HG03457 (cell line): ENCODE data around the gene PITPNM2.

Experiments
- ATAC-seq: cut with Tn5 transposase; IDR thresholded peaks from one replicate; pipeline ENCODE4 v1.9.1; 2021; ENCODE audit warnings: moderate number of reproducible peaks; ENCODE audit not compliant: unreplicated experiment

PITPNM2 gene

DNA sequence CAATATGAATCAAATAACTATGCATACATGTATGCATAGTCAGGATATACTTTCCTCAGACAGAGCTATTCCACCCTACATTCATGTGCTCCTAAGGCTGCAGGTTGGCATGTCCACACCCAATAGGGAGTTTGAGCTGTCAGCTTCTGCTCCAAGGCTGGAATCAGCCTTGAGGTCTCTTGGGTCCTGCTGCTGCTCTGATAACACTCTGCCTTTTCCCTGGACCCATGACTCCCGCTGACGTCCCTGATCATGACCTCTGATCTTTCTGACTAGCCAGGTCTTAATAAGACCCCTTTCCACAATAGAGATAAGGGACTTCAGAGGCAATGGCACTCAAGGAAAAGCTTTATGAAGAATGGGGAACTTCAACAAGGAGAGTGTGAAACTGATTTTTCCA is 5.7 kb downstream of the PITPNM2 start:
- no peak for ATAC-seq

DNA sequence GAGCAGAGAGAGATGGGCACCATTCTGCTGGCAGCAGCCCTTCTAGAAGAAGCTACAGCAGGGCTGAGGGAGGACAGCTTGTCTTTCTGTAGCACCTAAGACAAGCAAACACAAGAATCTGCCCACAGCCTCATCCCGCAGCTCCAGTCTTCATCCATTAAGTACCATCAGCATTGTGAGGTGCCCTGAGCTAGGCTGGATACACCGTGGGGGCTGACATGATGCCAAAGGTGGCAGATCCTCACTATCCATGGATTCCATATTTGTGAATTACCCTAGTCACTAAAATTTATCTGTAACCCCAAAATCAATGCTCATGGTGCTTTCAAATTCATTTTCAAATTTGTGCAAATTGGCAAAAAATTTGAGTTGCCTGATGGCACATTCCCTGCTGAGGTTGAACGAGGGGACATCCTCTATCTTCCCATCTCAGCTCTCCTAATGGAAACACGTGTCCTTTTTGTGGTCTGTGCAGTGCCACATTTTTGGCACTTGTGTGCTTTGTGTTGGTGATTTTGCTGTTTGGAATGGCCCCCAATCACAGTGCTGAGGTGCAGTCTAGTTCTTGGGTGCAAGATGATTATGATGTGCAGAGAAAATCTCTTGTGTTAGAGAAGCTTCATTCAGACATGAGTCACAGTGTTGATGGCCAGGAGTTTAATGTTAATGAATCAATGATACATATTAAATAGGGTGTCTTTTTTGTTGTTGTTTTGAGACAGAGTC is 7.0 kb downstream of the PITPNM2 start:
- no peak for ATAC-seq

DNA sequence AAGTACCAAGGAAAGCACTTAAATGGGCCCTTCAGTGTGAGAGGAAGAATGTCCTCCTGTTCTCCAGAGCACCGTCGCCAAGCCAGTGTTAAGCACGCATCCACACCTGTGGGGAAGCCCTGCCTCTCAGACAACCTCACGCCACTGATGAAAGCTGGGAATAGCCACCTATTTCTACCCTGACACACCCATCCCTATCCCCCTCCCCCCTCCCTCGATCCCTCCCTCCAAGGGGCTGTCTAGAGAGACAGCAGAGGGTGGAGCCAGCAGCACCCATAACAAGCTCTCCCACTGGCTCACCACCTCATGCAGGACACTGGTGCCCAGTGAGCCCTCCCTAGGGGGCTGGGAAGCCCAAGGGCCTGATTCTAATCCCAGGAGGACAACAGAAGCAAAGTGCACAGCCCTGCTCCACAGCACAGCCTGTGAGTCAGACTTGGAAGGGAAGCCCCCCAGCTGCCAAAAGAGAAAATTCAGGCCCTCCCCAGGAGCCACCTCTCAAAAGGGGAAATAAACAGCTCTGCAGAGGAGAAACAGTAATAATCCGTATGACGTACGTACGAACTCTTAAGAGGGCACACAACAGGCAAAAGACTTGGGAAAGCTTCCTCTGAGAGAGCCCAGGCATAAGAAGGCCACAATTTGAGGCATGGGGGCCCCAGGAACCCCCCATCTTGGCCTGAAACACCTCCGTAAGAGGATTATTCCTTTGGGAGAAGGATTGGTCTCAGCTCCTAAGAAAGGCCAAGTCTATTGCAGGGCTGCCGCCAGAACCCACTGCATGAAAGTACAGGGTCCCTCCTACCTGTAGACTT is 7.8 kb downstream of the PITPNM2 start:
- no peak for ATAC-seq

DNA sequence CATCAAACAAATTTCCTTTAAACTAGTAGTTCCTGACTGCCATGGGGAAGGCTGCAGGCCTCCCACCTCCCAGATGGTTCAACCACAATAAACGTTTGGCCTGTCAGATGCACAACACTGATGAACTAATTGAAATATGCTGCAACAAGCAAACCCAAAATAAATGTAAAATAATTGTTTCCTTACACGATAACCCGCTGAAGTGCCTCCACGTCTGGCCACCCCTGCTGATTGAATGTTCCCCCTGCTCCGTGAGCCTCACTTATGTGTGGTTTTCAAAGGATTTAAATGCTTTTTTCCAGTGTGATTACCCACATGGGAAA is 8.4 kb downstream of the PITPNM2 start:
- no peak for ATAC-seq

DNA sequence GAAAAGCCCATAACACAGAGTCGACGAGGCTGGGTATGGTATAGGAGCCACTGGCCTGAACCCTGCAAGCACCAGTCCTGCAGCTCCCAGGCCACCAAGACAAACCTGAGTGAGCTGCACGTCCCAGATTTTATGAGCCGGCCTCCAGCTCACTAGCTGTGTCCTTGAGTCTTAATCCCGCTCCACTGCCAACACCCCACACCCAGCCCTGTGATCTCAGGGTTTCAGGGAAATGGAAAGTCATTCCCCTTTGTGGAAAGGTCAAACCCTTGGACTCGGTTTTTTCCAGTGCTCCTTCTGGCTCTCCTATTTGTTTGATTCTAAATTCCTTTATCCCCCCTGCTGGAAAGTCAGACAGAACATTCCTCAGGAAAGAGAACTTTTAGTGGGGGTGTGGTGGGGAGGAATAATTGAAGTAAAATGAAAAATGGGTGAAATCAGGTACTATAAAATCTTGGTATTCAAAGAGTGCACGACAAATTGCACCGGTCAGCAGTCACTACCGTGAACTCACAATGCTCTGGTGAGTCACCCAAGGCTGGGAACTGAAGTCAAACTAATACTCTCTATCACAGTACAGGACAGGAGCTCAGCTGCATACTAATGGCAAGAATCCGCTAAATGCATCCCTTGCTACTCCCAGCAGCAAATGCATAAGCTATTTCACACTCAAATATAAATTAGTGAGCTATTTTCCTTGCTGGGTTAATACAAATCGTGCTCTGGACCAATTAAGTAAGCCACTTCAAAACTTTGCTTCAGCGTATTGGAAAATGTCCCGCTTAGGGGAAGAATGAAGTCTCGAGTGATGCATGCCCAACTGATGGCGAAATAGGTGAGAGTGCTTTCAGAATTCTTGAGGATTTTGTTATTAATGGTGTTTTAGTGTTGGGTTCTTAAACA is 9.0 kb downstream of the PITPNM2 start:
- ATAC-seq = no peak

DNA sequence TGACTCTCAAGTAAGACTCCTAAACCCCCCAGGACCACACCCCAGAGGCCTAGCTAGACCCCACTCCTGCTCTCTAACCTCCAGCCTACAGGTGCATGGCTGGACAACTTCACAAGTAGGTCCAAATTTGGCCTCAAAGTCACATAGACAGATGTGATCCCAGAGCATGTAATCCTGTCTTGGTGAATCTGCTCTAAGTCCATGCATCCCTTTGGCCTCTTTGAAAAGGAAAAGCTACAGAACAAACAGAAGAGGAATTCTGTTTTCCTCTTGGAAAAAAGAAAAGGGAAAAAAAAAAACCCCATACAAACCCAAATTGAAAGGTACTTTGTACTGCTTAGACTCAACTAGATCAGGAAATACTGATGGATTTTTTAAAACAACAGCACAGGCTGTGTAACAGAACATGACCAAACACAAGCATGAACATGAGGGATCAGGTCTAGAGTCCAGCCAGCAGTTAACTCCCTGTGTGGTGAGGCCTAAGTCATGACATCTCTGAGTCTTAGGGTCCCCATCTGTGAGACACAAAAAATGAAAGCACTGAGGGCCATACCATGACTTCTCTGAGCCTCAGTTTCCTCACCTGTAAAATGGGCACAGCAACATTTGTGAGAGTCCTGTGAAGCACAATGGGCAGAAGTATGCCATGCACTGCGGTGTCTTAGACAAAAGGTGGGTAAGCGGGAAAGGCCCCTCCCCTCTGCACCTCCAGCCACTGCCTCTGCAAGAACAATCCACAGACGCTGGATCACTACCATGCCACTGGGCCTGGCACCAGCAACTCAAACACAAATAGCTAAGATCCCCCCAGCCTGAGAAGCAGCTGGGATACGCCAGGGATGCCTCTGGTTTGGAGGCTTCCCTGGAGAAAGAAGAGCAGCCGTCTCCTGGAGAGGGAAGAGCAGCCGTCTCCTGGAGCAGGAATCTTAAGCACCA is 9.9 kb downstream of the PITPNM2 start:
- ATAC-seq = no peak

DNA sequence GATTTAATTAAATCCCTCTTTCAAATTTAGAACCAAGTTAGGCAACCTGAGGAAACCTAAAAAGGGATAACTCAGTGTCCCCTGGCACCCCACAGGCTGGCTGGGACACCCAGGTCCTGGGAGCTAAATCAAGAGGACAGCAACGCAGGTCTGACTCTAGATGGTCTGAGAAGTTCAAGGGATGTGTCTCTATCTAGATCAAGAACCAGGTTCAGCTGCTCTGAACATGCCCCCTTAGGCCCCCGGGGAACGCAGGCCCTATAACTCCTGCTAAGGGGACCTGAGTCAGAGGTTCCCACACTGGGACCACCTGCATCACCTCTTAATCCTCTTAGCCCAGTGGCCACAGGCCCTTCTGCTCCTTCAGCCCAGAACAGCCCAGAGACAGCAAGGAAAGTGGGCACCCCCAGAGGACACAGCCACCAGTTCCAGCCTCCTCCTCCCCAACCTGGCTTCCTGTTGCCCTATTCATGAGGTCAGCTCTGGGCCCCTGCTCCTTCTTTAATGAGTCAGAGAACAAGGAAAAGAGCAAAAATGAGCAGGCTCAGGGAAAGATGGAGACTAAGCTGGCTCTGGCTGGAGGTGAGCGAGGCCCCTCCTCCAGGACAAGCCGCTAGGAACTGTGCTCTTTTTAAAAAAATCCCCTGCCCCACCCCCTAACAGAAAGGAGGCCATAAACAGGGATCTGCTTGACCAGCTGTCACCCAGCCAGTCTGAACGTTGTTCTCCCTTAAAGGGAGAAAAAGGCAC is 10.8 kb downstream of the PITPNM2 start:
- no peak for ATAC-seq

DNA sequence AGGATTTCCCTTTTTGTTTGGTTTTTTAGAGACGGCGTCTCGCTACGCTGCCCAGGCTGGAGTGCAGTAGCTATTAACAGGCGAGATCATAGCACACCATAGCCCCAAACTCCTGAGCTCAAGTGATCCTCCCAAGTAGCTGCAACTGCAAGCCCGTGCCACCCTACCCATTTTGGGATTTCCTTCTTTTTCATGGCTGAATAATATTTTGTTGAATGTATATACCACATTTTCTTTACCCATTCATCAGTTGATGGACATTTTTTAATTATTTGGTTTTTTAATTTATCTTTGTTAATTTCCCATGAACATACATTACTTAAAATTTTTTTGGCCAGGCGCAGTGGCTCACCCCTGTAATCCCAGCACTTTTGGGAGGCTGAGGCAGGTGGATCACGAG is 15.2 kb downstream of the PITPNM2 start:
- no peak for ATAC-seq

DNA sequence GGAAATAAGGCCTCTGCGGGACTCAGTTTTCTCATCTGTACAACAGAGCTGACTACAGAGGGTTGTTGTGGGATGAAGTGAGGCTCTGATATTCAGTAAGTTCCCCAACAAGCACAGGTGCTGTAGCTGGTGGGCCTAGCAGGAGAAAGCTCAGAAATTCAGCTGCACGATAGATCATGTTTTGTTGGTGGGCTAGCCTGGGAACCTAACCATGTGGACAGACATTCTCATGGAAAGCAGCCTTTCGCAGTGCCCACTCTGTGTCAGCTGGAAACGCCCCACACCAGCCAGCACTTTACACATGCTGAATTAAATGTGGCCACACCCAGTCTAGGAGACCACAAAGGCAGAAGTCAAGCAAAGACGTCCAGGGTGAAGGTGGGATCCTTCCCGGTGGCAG is 16.1 kb downstream of the PITPNM2 start:
- ATAC-seq = no peak

DNA sequence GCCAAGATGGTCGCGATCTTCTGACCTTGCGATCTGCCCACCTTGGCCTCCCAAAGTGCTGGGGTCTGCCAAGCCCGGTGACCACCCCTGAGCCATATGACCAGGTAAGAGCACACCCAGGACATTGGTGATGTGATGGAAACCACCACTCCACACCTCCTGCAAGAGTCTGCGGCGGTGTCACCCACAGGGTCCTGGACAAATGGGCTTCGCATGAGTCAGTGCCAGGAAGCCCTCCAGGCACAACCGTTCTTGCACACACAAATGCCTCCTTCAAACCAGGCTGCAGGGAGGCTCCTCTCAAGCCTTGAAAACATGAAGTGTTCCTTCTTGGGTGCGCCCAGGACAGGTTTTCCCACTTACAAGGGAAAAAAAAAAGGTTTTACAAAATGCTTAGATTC is 16.6 kb downstream of the PITPNM2 start:
- no peak for ATAC-seq

DNA sequence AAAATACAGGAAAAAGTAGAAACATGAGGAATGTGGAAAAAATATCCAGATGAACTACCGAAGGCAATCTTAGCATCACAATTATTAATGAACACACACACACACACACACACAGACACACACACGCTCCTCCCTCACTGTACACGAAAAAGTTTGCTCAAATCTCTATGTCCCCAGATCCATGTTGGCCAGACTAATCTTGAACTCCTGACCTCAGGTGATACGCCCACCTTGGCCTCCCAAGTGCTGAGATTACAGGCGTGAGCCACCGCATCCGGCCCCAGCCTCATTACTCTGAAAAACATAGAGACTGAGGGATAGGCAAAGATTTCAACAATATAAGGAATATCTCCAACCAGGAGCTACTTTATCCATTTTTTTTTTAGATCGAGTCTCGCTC is 17.2 kb downstream of the PITPNM2 start:
- no peak for ATAC-seq

DNA sequence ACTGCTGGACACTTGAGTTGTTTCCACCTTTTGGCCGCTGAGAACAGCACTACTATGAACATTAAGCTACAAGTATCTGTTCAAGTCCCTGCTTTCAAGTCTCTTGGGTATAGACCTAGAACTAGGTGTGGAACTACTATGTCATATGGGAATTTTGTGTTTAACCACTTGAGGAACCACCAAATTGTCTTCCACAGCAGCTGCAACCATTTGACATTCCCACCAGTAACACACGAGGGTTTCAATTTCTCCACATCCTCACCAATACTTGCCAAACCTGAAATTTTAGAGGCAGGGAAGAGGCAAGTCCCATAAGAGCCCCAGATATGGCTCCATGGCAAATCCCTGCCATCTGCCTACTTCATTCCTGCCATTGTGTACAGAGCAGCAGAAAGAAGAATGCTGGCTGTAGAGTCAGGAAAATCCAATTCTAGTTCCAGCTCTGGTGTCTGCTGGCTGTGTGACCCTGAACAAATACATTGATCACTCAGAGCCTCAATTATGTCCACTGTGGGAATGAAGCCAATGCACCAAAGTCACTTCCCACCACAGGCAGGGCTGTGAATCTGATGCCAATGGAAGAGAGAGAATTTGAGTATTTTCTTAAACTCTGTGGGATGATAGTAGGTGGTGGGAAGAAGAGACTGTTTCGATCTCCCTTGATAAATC is 17.8 kb downstream of the PITPNM2 start:
- no peak for ATAC-seq

DNA sequence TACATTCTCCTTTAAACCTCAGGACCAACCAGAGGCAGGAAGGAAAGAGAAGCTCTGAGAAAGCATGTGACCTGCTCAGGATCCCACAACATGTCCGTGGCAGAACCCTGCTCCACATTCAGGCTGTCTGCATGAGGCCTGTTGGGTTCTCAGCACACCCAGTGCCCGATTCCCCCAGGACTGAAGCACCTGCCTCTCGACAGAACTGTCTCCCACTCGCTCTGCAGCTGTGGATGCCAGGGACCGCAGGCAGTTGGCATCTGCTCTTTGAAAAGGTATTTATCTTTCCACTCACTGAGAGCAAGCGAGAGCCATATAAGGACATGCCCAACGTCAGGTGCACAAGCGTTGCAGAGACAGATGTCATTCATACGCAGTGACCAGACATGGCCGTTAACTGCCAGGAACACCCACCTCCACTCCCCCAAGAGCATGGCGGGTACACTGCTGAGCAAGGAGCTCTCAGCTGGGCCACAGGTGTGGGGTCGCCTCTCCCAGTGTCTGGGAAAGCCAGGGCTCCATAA is 18.9 kb downstream of the PITPNM2 start:
- no peak for ATAC-seq

DNA sequence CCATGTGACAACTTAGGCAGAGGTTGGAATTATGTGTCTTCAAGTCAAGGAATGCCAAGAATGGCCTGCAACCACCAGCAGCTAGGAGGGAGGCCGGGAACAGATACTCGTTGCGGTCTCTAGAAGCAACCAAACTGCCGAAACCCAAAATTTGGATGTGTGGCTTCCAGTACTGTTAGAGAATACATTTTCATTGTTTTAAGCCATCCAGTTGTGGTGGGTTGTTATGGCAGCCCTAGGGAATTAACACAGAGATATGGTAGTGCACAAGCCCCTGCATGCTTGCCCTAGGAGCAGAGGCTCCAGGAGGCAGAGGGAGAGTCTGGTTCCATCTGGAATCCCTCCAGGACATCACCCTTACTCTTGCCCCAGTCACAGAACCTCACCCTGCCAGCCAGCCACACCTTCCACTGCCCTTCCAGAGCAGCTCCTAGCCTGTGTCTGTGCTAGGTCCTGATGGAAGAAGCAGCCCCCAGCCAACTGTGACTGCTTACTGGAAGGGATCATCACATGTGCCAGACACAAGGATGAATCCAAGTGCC is 19.5 kb downstream of the PITPNM2 start:
- no peak for ATAC-seq

DNA sequence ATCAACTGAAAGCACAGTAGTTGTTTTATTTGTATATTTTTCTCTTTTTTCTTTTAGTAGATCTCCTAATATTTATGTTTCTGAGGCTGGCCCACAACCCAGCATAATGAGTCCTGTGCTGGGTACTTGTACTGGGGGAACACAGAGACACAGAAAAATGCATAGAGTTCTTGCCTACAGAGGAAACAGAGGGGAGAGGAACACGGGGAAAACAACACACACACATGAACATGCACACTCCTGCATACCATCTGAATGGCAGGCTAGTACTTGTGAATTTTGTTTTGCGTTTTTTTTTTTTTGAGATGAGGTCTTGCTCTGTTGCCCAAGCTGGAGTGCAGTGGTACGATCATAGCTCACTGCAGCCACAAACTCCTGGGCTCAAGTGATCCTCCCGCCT is 21.3 kb downstream of the PITPNM2 start:
- no peak for ATAC-seq

DNA sequence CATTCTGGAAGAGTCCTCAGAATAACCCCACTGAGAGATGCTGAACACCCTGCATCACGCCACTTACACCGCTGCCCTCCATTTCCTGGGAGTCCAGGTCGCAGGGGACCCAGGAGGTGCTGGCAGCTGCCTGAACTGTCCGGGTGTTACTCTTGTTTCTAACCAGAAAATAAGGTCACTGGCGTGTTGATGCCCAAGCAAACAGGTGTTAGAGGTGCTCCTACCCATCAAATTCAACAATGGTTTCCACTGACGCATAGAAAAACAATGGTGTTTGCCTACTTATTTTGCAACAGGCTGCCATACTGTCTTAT is 23.8 kb downstream of the PITPNM2 start:
- no peak for ATAC-seq

DNA sequence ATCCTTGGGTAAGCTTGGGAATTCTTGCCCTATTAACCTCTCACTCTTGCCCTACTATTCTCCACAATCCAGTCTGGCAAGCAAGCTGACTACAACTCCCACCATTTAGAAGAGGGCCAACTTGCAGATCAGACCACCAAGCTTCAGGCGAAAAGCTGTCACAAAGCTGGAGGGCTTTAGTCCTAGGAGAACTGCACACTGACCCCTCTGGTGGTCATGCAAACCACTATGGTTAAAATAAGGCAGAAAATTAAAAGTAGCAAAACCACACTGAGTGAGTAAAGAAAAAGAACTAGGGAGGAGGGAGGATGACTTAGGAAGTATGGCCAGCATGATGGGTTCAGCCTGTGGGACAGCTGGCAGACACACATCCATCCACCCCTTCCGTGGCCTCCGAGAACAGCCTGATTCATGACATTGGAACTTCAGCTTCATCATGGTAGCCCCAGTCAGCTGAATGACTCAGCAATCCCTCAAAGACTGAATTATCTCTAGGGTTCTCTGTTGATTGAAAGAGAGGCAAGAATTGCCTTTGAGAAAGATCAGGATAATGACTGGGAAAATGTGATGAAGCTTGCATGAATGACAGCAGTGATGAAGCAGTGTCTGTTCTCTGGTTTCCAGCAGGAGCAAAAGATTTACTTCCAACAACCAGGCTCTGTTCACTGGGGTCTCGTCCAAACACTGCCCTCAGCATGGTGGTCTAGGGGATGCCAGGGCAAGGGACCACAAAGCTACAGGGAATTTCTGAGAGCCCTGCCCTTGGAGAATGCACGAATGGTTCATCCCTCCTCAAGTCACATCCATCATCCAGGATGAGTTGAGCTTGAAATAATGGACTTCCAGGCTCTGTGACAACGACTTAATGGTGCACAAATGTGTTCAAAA is 24.4 kb downstream of the PITPNM2 start:
- no peak for ATAC-seq

DNA sequence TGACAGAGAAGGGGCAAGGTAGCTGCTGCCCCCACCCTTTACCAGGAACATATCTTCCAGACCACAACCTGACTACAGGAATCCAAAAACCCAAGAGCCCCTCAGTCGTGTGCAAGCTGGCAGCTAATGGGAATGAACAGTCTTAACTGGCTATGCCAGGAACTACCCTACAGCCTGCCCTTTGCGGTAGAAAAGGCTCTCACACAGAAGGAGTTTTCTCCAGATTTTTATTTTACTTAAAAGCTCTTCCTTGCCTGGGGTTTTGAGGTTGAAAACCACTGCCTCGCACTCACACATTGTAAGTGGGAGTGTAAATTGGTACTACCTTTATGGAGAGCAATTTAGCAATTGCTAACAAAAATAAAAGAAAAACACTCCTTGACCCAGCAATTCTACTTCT is 28.3 kb downstream of the PITPNM2 start:
- no peak for ATAC-seq
